Activated CD8-positive, alpha-beta T cell treated with anti-CD3 and anti-CD28 coated beads for 36 hours (primary cell): ENCODE results near the gene CES2. TPM values are rescaled to one million over a fixed set of nuclear protein-coding genes. Genes with fewer than 3 reads are reported as not detected.

Experiments
- ATAC-seq: fragments of 200-7000 bp; cut with Tn5 transposase; one replicate; pipeline ENCODE4 v1.10.0; 2021; ENCODE audit warnings: mild to moderate bottlenecking, moderate library complexity
- CTCF ChIA-PET: fragments of 350-600 bp; sonication (Branson Sonifier 250); formaldehyde crosslinking; loops from one replicate; lab custom pipeline; 2021; ENCODE audit warnings: antibody characterized with exemption; lab: Charles Lee
- POLR2A ChIA-PET: fragments of 350-600 bp; sonication (Branson Sonifier 250); formaldehyde crosslinking; loops from one replicate; lab custom pipeline; 2021; ENCODE audit warnings: antibody characterized with exemption; lab: Charles Lee
- DNase-seq: peaks from one replicate; pipeline ENCODE4 v3.0.0-alpha.2; 2020
- H3K27ac Mint-ChIP-seq: one replicate; pipeline ENCODE4 v1.8.0; 2021; ENCODE audit warnings: mild to moderate bottlenecking, mixed read lengths
- H3K27me3 Mint-ChIP-seq: one replicate; pipeline ENCODE4 v1.8.0; 2021; ENCODE audit warnings: mixed read lengths
- H3K36me3 Mint-ChIP-seq: one replicate; pipeline ENCODE4 v1.8.0; 2021; ENCODE audit warnings: low read depth, mixed read lengths
- H3K4me1 Mint-ChIP-seq: one replicate; pipeline ENCODE4 v1.8.0; 2021; ENCODE audit warnings: low read depth, mixed read lengths
- H3K4me3 Mint-ChIP-seq: one replicate; pipeline ENCODE4 v1.8.0; 2021; ENCODE audit warnings: mild to moderate bottlenecking, moderate library complexity, mixed read lengths
- H3K9me3 Mint-ChIP-seq: one replicate; pipeline ENCODE4 v1.8.0; 2021; ENCODE audit warnings: mixed read lengths
- CTCF ChIP-seq: fragments of 200-600 bp; IDR thresholded peaks from one replicate; pipeline ENCODE4 v1.8.0; 2022; ENCODE audit warnings: antibody characterized with exemption, mild to moderate bottlenecking
- intact Hi-C: fragments of 100-400 bp; cut with micrococcal nuclease; formaldehyde crosslinking; loops from one replicate; pipeline ENCODE4 v1.10.0; 2022
- total RNA-seq, 2 experiments: library from RNA; stranded (reverse); gene quantifications; one replicate each; pipeline ENCODE4 v1.2.3, GENCODE V29; 2021

Gene CES2
- total RNA-seq, 2 experiments from 2014 or later, result 24.7 to 24.9 TPM

DNA sequence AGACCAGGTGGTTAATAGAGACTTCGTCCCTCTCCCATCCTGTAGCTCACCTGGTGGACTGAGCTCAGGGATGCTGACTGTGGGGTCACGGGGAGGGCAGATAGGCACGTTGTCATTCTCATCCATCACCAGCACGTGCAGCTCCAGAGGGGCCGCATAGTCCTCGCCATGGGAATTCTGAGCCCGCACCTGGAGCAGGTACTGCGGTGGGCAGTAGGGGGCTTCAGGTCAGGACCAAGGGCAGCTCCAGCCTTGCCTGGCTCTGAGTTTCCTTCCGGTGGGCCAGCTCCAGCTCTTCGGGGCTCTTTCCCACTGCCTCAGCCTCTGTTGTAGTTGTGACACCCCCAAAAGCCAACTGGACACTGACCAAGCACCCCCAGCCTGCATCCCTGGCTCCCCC, 22.2 kb upstream of the CES2 start:
- Mint-ChIP-seq H3K4me1 (peaks cover 2% of the 10 kb centered on the region), H3K9me3 (no peaks in the 10 kb centered on the region), H3K27ac (no peak overlapping the region), H3K27me3 (no peaks in the 10 kb centered on the region), H3K4me3 (no peak overlapping the region), H3K36me3 (no peaks in the 10 kb centered on the region)
- DNase-seq, result no peak
- intact Hi-C loops, result no loop called here
- no peak for ATAC-seq
- TF ChIP-seq CTCF, result no peak
- ChIA-PET POLR2A (interaction anchor here (1.0 kb wide), 1 partner anchor 12 kb away, joined by 3 read pairs; the partner anchor contains the start of gene RRAD), CTCF (interaction anchor here (0.7 kb wide), 1 partner anchor 239 kb away, joined by 3 read pairs; no protein-coding TSS in a partner anchor)

DNA sequence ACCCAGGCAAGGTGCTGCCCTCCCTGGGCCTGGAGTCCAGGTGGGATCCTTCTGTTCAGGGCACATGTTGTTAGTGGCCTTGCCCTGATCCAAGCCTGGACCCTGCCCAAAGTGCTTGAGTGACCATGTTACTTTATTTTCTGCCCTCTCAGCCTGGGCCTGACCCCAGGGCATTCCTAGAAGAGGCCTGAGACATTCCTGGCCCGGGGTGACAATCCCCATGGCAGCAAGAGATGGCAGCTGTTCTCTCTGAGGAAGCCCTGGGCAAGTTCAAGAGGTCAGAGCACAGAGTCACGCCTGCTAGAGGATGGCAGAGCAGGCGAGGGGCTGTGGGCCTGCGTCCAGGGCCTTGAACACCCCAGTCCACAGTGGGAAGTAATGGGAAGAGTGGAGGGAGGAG, 21.6 kb upstream of the CES2 start:
- no peaks in the 10 kb centered on the region for H3K36me3 Mint-ChIP-seq

GRCh38 chr16:66914541-66914940, 20.8 kb upstream of the CES2 start:
- no peak for TF ChIP-seq CTCF
- DNase-seq (no peak), ATAC-seq (no peak)
- intact Hi-C loops, result no loop called here
- Mint-ChIP-seq H3K27me3 (no peaks in the 10 kb centered on the region), H3K4me3 (no peak overlapping the region), H3K4me1 (peaks cover 2% of the 10 kb centered on the region), H3K36me3 (no peaks in the 10 kb centered on the region), H3K27ac (no peak overlapping the region), H3K9me3 (no peaks in the 10 kb centered on the region)
- ChIA-PET CTCF (no interaction called here), POLR2A (no interaction called here)

More for the DNA sequence above, 21.6 kb upstream of the CES2 start:
- no peaks in the 10 kb centered on the region for H3K27me3 Mint-ChIP-seq
- no peak for ATAC-seq
- intact Hi-C loops, result no loop called here
- CTCF ChIA-PET, result no interaction called here
- no peak for TF ChIP-seq CTCF
- POLR2A ChIA-PET, result no interaction called here
- DNase-seq, result no peak
- no peak overlapping the region for H3K4me3 Mint-ChIP-seq
- H3K27ac Mint-ChIP-seq, result no peak overlapping the region
- peaks cover 2% of the 10 kb centered on the region for H3K4me1 Mint-ChIP-seq
- no peaks in the 10 kb centered on the region for H3K9me3 Mint-ChIP-seq

GRCh38 chr16:66915041-66915440, 20.3 kb upstream of the CES2 start:
- no peak overlapping the region for H3K27ac Mint-ChIP-seq
- H3K4me3 Mint-ChIP-seq, result no peak overlapping the region
- H3K4me1 Mint-ChIP-seq, result peaks cover 2% of the 10 kb centered on the region
- CTCF ChIA-PET, result no interaction called here
- intact Hi-C loops, result no loop called here
- no peaks in the 10 kb centered on the region for H3K27me3 Mint-ChIP-seq
- no peak for ATAC-seq
- DNase-seq, result no peak
- H3K36me3 Mint-ChIP-seq, result no peaks in the 10 kb centered on the region
- no peaks in the 10 kb centered on the region for H3K9me3 Mint-ChIP-seq
- no peak for TF ChIP-seq CTCF
- POLR2A ChIA-PET, result interaction anchor here (1.2 kb wide), 1 partner anchor 10 kb away, joined by 4 read pairs; no protein-coding TSS in a partner anchor

DNA sequence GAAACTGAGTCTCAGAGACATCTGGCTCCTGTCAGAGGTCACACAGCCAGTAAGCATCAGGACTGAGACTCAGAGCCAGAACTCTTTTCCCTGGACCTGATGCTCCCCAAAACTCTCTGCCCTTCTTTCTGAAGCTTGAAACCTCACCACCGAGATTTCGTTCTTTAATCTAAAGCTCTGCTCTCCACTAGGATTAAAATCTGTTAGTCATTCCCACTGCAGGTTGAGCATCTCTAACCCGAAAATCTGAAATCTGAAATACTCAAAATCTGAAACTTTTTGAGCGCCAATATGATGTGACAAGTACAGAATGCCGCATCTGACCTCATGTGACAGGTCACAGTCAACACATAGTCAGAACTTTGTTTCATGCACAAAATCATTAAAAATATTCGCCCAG, 18.8 kb upstream of the CES2 start:
- no peaks in the 10 kb centered on the region for H3K4me1 Mint-ChIP-seq
- CTCF ChIA-PET, result interaction anchor here (1.5 to 2.8 kb wide), 2 partner anchors 12 to 86 kb away, joined by 5 to 13 read pairs; partner anchors contain the start of gene NAE1

More for the DNA sequence above, 18.8 kb upstream of the CES2 start:
- no peaks in the 10 kb centered on the region for H3K9me3 Mint-ChIP-seq
- no peak for ATAC-seq
- intact Hi-C loops, result no loop called here
- no peak for TF ChIP-seq CTCF
- H3K36me3 Mint-ChIP-seq, result no peaks in the 10 kb centered on the region
- POLR2A ChIA-PET, result no interaction called here
- H3K27me3 Mint-ChIP-seq, result peaks cover 3% of the 10 kb centered on the region
- H3K27ac Mint-ChIP-seq, result no peak overlapping the region
- no peak for DNase-seq
- no peak overlapping the region for H3K4me3 Mint-ChIP-seq
